CD14-positive monocyte (primary cell): ENCODE measurements around the gene TECRL. TPM values are rescaled to one million over a fixed set of nuclear protein-coding genes. Genes with fewer than 3 reads are reported as not detected.

Experiments used
- DNase-seq, 3 donors: peaks; one replicate each; pipeline ENCODE4 v3.0.0-alpha.2; 2011 to 2022
- H2AFZ ChIP-seq: 2 replicates; pipeline ENCODE4 v1.6.0; 2012; ENCODE audit warnings: mild to moderate bottlenecking, low read depth, low read length, inconsistent platforms; ENCODE audit not compliant: insufficient read depth, poor library complexity, severe bottlenecking
- H3K27ac ChIP-seq, 2 donors: 1 replicate in 1 of 2; 2 replicates in 1 of 2; pipeline ENCODE4 v1.5.1; 2012 to 2013; ENCODE audit warnings: low read length in 2 of 2, control low read depth in 1 of 2, inconsistent platforms in 1 of 2, low read depth in 1 of 2, mild to moderate bottlenecking in 1 of 2
- H3K27me3 ChIP-seq, 2 donors: one replicate each; pipeline versions ENCODE4 v1.6.0 to v1.6.1; 2011 to 2013; ENCODE audit warnings: low read length in 2 of 2; ENCODE audit not compliant: control insufficient read depth in 2 of 2, insufficient read depth in 2 of 2
- H3K36me3 ChIP-seq, 2 donors: replicated peaks in 1 of 2; 1 replicate in 1 of 2; 2 replicates in 1 of 2; pipeline versions ENCODE4 v1.5.1 to v1.6.1; 2012 to 2013; ENCODE audit warnings: low read length in 2 of 2, control low read depth in 1 of 2, inconsistent platforms in 1 of 2, mild to moderate bottlenecking in 1 of 2; ENCODE audit not compliant: insufficient read depth in 2 of 2, control insufficient read depth in 1 of 2
- H3K4me1 ChIP-seq, 2 donors: 1 replicate in 1 of 2; 2 replicates in 1 of 2; pipeline versions ENCODE4 v1.5.1 to v1.6.1; 2012 to 2013; ENCODE audit warnings: low read length in 2 of 2, control low read depth in 1 of 2, inconsistent platforms in 1 of 2, mild to moderate bottlenecking in 1 of 2, moderate library complexity in 1 of 2; ENCODE audit not compliant: insufficient read depth in 2 of 2, control insufficient read depth in 1 of 2
- H3K4me2 ChIP-seq: replicated peaks from 2 replicates; pipeline ENCODE3; 2012; ENCODE audit warnings: low read length, moderate library complexity, mild to moderate bottlenecking; ENCODE audit not compliant: poor library complexity, severe bottlenecking; ENCODE audit errors: extremely low read depth
- H3K4me3 ChIP-seq, 3 experiments: fragments of 200-600 bp in 1 of 3; sonication (generic) in 1 of 3; replicated peaks in 1 of 3; 1 replicate in 2 of 3; 2 replicates in 1 of 3; pipeline ENCODE4 v1.5.1; 2011 to 2013; ENCODE audit warnings: low read length in 3 of 3, mild to moderate bottlenecking in 3 of 3, control low read depth in 2 of 3, low read depth in 2 of 3, inconsistent platforms in 1 of 3, moderate library complexity in 1 of 3
- H3K79me2 ChIP-seq: 2 replicates; pipeline ENCODE4 v1.6.0; 2012; ENCODE audit warnings: mild to moderate bottlenecking, control low read depth, inconsistent platforms, low read length, moderate library complexity; ENCODE audit not compliant: insufficient read depth
- H3K9ac ChIP-seq: 2 replicates; pipeline ENCODE4 v1.6.0; 2017; ENCODE audit warnings: low read length, mild to moderate bottlenecking; ENCODE audit not compliant: insufficient read depth, poor library complexity, severe bottlenecking
- H3K9me3 ChIP-seq, 2 donors: replicated peaks in 1 of 2; 1 replicate in 1 of 2; 2 replicates in 1 of 2; pipeline versions ENCODE4 v1.5.1 to v1.6.1; 2012 to 2013; ENCODE audit warnings: low read length in 2 of 2, control low read depth in 1 of 2; ENCODE audit not compliant: control insufficient read depth in 1 of 2, insufficient read depth in 1 of 2
- H4K20me1 ChIP-seq: 2 replicates; pipeline ENCODE4 v1.6.0; 2012; ENCODE audit warnings: mild to moderate bottlenecking, low read length, control low read depth, moderate library complexity; ENCODE audit not compliant: insufficient read depth
- H3K27ac Mint-ChIP-seq, 7 donors: one replicate each; pipeline ENCODE4 v1.8.0; 2020; ENCODE audit warnings: mild to moderate bottlenecking in 7 of 7, mixed read lengths in 7 of 7, moderate library complexity in 6 of 7, inconsistent platforms in 2 of 7
- H3K27me3 Mint-ChIP-seq, 3 donors: one replicate each; pipeline ENCODE4 v1.8.0; 2021 to 2022; ENCODE audit warnings: low read depth in 3 of 3, mild to moderate bottlenecking in 3 of 3, mixed read lengths in 3 of 3, moderate library complexity in 3 of 3, inconsistent platforms in 1 of 3
- H3K36me3 Mint-ChIP-seq, 2 donors: one replicate each; pipeline ENCODE4 v1.8.0; 2020; ENCODE audit warnings: mixed read lengths in 2 of 2, inconsistent platforms in 1 of 2, mild to moderate bottlenecking in 1 of 2
- H3K4me1 Mint-ChIP-seq: one replicate; pipeline ENCODE4 v1.8.0; 2020; ENCODE audit warnings: mild to moderate bottlenecking, mixed read lengths
- H3K4me3 Mint-ChIP-seq, 2 donors: one replicate each; pipeline ENCODE4 v1.8.0; 2020; ENCODE audit warnings: mild to moderate bottlenecking in 2 of 2, mixed read lengths in 2 of 2, moderate library complexity in 1 of 2
- H3K9me3 Mint-ChIP-seq, 7 donors: one replicate each; pipeline ENCODE4 v1.8.0; 2020 to 2022; ENCODE audit warnings: mixed read lengths in 7 of 7, mild to moderate bottlenecking in 6 of 7, moderate library complexity in 6 of 7, inconsistent platforms in 2 of 7
- WGBS: methylation state at CpG from one replicate; pipeline ENCODE4 v1.1.5; 2013; ENCODE audit warnings: missing lambda C conversion rate; ENCODE audit not compliant: insufficient coverage; 5-methylcytosine and 5-hydroxymethylcytosine counted together
- intact Hi-C, 2 donors: fragments of 100-400 bp; cut with micrococcal nuclease; formaldehyde crosslinking; loops; one replicate each; pipeline versions ENCODE4 v1.15.0 to v1.15.1; 2023
- polyA plus RNA-seq, 3 donors: library from polyadenylated mRNA; depleted of rRNA in 1 of 3; unstranded in 2 of 3; stranded (reverse) in 1 of 3; fragments of 300-500 nt in 2 of 3; fragments of >200 nt in 1 of 3; fragmentation: Illumina TruSeq in 2 of 3; gene quantifications; 1 replicate in 2 of 3; 2 replicates in 1 of 3; pipeline ENCODE4 v1.2.3, GENCODE V29; 2012 to 2021
- TF ChIP-seq, protein P1 (sequence below): fragments of 200-600 bp; IDR thresholded peaks from one replicate; pipeline ENCODE4 v1.8.0; 2022; ENCODE audit warnings: antibody characterized with exemption, mild to moderate bottlenecking

The TECRL gene
- polyA plus RNA-seq, 3 donors = not detected

GRCh38 chr4:64430933-64431332 lies 21.7 kb upstream of the TECRL start:
- H3K9me3 ChIP-seq = peaks cover 29 to 46% of the 10 kb centered on the region in 2 donors
- Mint-ChIP-seq H3K9me3 (peaks cover 6 to 42% (median 18%) of the 10 kb centered on the region in 7 donors), H3K27me3 (peaks cover 0 to 2% (median 0%) of the 10 kb centered on the region in 3 donors), H3K4me1 (no peaks in the 10 kb centered on the region), H3K4me3 (no peak overlapping the region), H3K36me3 (no peaks in the 10 kb centered on the region), H3K27ac (no peak overlapping the region)
- no peak overlapping the region for H3K9ac ChIP-seq
- H3K4me3 ChIP-seq = no peak overlapping the region
- no peaks in the 10 kb centered on the region for H3K79me2 ChIP-seq
- no peaks in the 10 kb centered on the region for H3K27me3 ChIP-seq
- DNase-seq = no peak
- no peak overlapping the region for H2AFZ ChIP-seq
- WGBS = 74% methylated on average over 3 of the region's 6 CpGs
- H3K4me2 ChIP-seq = no peak overlapping the region
- no peaks in the 10 kb centered on the region for H4K20me1 ChIP-seq
- no peak overlapping the region for H3K27ac ChIP-seq
- H3K4me1 ChIP-seq = no peaks in the 10 kb centered on the region
- TF ChIP-seq, protein P1, sequence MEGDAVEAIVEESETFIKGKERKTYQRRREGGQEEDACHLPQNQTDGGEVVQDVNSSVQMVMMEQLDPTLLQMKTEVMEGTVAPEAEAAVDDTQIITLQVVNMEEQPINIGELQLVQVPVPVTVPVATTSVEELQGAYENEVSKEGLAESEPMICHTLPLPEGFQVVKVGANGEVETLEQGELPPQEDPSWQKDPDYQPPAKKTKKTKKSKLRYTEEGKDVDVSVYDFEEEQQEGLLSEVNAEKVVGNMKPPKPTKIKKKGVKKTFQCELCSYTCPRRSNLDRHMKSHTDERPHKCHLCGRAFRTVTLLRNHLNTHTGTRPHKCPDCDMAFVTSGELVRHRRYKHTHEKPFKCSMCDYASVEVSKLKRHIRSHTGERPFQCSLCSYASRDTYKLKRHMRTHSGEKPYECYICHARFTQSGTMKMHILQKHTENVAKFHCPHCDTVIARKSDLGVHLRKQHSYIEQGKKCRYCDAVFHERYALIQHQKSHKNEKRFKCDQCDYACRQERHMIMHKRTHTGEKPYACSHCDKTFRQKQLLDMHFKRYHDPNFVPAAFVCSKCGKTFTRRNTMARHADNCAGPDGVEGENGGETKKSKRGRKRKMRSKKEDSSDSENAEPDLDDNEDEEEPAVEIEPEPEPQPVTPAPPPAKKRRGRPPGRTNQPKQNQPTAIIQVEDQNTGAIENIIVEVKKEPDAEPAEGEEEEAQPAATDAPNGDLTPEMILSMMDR = no peak
- intact Hi-C loops = no loop called here
- no peaks in the 10 kb centered on the region for H3K36me3 ChIP-seq

- Histone ChIP-seq H2AFZ (no peak overlapping the region), H3K9ac (no peak overlapping the region), H3K27me3 (no peaks in the 10 kb centered on the region), H3K4me2 (no peak overlapping the region), H3K79me2 (no peaks in the 10 kb centered on the region), H3K27ac (no peak overlapping the region), H3K36me3 (no peaks in the 10 kb centered on the region), H3K4me1 (no peaks in the 10 kb centered on the region), H3K4me3 (no peak overlapping the region), H3K9me3 (no peaks in the 10 kb centered on the region), H4K20me1 (no peaks in the 10 kb centered on the region)
- peaks cover 0 to 1% (median 0%) of the 10 kb centered on the region in 3 donors for H3K27me3 Mint-ChIP-seq
- peaks cover 0 to 4% (median 0%) of the 10 kb centered on the region in 7 donors for H3K9me3 Mint-ChIP-seq
- TF ChIP-seq, protein P1 = no peak
- H3K4me3 Mint-ChIP-seq = no peak overlapping the region
- H3K4me1 Mint-ChIP-seq = no peaks in the 10 kb centered on the region
- WGBS = 67% methylated on average over 1 of the region's 1 CpG
- DNase-seq = no peak
- H3K27ac Mint-ChIP-seq = no peak overlapping the region
- H3K36me3 Mint-ChIP-seq = no peaks in the 10 kb centered on the region
- intact Hi-C loops = no loop called here
Measured at GRCh38 chr4:64417974-64418373, 8.7 kb upstream of the TECRL start.
